WTC11 (cell line): ENCODE measurements around the gene MYG1. TPM values are rescaled to one million over a fixed set of nuclear protein-coding genes. Genes with fewer than 3 reads are reported as not detected.

Source experiments
- ATAC-seq: fragments of 200-7000 bp; cut with Tn5 transposase; 2 replicates; pipeline ENCODE4 v1.10.0; 2021; ENCODE audit warnings: mild to moderate bottlenecking, moderate library complexity
- CTCF ChIA-PET: fragments of 300-600 bp; sonication (Branson Sonifier 250); formaldehyde crosslinking; loops from one replicate; lab custom pipeline; 2021; ENCODE audit warnings: antibody characterized with exemption; lab: Charles Lee
- POLR2A ChIA-PET: fragments of 350-600 bp; sonication (Branson Sonifier 250); formaldehyde crosslinking; loops from one replicate; lab custom pipeline; 2021; ENCODE audit warnings: antibody characterized with exemption; lab: Charles Lee
- DNase-seq: peaks from one replicate; pipeline ENCODE4 v3.0.0; 2021; ENCODE audit warnings: low spot score
- H3K27ac Mint-ChIP-seq: 2 replicates; pipeline ENCODE4 v1.8.0; 2021; ENCODE audit warnings: mixed read lengths
- H3K27me3 Mint-ChIP-seq: 2 replicates; pipeline ENCODE4 v1.8.0; 2021; ENCODE audit warnings: low read depth, mild to moderate bottlenecking, moderate library complexity, mixed read lengths
- H3K36me3 Mint-ChIP-seq: 2 replicates; pipeline ENCODE4 v1.8.0; 2021; ENCODE audit warnings: mixed read lengths
- H3K4me1 Mint-ChIP-seq: 2 replicates; pipeline ENCODE4 v1.8.0; 2022; ENCODE audit warnings: mixed read lengths
- H3K4me3 Mint-ChIP-seq: 2 replicates; pipeline ENCODE4 v1.8.0; 2021; ENCODE audit warnings: mild to moderate bottlenecking, moderate library complexity, mixed read lengths
- H3K9me3 Mint-ChIP-seq: 2 replicates; pipeline ENCODE4 v1.8.0; 2021; ENCODE audit warnings: mixed read lengths
- CREB1 ChIP-seq: sonication (generic); formaldehyde crosslinking; IDR thresholded peaks from 2 replicates; pipeline ENCODE4 v1.8.0; 2023; ENCODE audit warnings: mild to moderate bottlenecking, missing genetic modification reagents
- IRF2 ChIP-seq: sonication (generic); formaldehyde crosslinking; IDR thresholded peaks from 2 replicates; pipeline ENCODE4 v1.8.0; 2022; ENCODE audit warnings: low read depth, missing genetic modification reagents, borderline replicate concordance
- JUN ChIP-seq: sonication (generic); formaldehyde crosslinking; IDR thresholded peaks from 2 replicates; pipeline ENCODE4 v1.8.0; 2023; ENCODE audit warnings: mild to moderate bottlenecking, missing genetic modification reagents
- KAT7 ChIP-seq: sonication (generic); formaldehyde crosslinking; IDR thresholded peaks from 2 replicates; pipeline ENCODE4 v1.8.1; 2023; ENCODE audit warnings: missing genetic modification reagents, mild to moderate bottlenecking, borderline replicate concordance
- MYBL2 ChIP-seq: sonication (generic); formaldehyde crosslinking; IDR thresholded peaks from 2 replicates; pipeline ENCODE4 v1.8.1; 2023; ENCODE audit warnings: mild to moderate bottlenecking, moderate library complexity, missing genetic modification reagents
- NFYB ChIP-seq: sonication (generic); formaldehyde crosslinking; conservative IDR thresholded peaks from 2 replicates; pipeline ENCODE4 v1.8.0; 2022; ENCODE audit warnings: low read depth, missing genetic modification reagents
- NR1H2 ChIP-seq: sonication (generic); formaldehyde crosslinking; IDR thresholded peaks from 2 replicates; pipeline ENCODE4 v1.9.0; 2021; ENCODE audit warnings: mild to moderate bottlenecking, moderate library complexity, missing genetic modification reagents
- NR3C1 ChIP-seq: sonication (generic); formaldehyde crosslinking; conservative IDR thresholded peaks from 2 replicates; pipeline ENCODE4 v1.8.1; 2023; ENCODE audit warnings: low read depth, mild to moderate bottlenecking, missing genetic modification reagents
- OVOL2 ChIP-seq: fragments of 250-450 bp; sonication (Bioruptor Pico); IDR thresholded peaks from 2 replicates; pipeline ENCODE4 v1.9.0; 2021; ENCODE audit warnings: mild to moderate bottlenecking, borderline replicate concordance
- PRDM15 ChIP-seq: sonication (generic); formaldehyde crosslinking; IDR thresholded peaks from 2 replicates; pipeline ENCODE4 v1.8.0; 2022; ENCODE audit warnings: missing genetic modification reagents
- PRRX2 ChIP-seq: fragments of 250-450 bp; sonication (Bioruptor Pico); IDR thresholded peaks from 2 replicates; pipeline ENCODE4 v1.8.0; 2021; ENCODE audit warnings: mild to moderate bottlenecking
- SP1 ChIP-seq: sonication (generic); formaldehyde crosslinking; conservative IDR thresholded peaks from 2 replicates; pipeline ENCODE4 v1.8.1; 2022; ENCODE audit warnings: missing genetic modification reagents
- TCF7 ChIP-seq: sonication (generic); formaldehyde crosslinking; IDR thresholded peaks from 2 replicates; pipeline ENCODE4 v1.8.0; 2022; ENCODE audit warnings: mild to moderate bottlenecking, low read depth, missing genetic modification reagents, moderate library complexity
- TEAD1 ChIP-seq: sonication (generic); formaldehyde crosslinking; IDR thresholded peaks from 2 replicates; pipeline ENCODE4 v1.8.0; 2022; ENCODE audit warnings: mild to moderate bottlenecking, missing genetic modification reagents
- ZBTB43 ChIP-seq: sonication (generic); formaldehyde crosslinking; IDR thresholded peaks from 2 replicates; pipeline ENCODE4 v1.8.1; 2023; ENCODE audit warnings: mild to moderate bottlenecking, missing genetic modification reagents
- ZNF121 ChIP-seq: sonication (generic); formaldehyde crosslinking; IDR thresholded peaks from 2 replicates; pipeline ENCODE4 v1.8.0; 2023; ENCODE audit warnings: missing genetic modification reagents
- ZNF281 ChIP-seq: sonication (generic); formaldehyde crosslinking; IDR thresholded peaks from 2 replicates; pipeline ENCODE4 v1.8.0; 2023; ENCODE audit warnings: mild to moderate bottlenecking, missing genetic modification reagents
- ZNF416 ChIP-seq: fragments of 250-450 bp; sonication (Bioruptor Pico); IDR thresholded peaks from 2 replicates; pipeline ENCODE4 v1.9.0; 2021; ENCODE audit warnings: mild to moderate bottlenecking, inconsistent platforms
- ZNF423 ChIP-seq: fragments of 250-450 bp; sonication (Bioruptor Pico); IDR thresholded peaks from 2 replicates; pipeline ENCODE4 v2.1.2; 2022; ENCODE audit warnings: mild to moderate bottlenecking, moderate library complexity
- ZSCAN18 ChIP-seq: fragments of 250-450 bp; sonication (Bioruptor Pico); IDR thresholded peaks from 2 replicates; pipeline ENCODE4 v2.1.2; 2022; ENCODE audit warnings: mild to moderate bottlenecking, moderate library complexity
- total RNA-seq: library from RNA; stranded (reverse); gene quantifications from 3 replicates; pipeline ENCODE4 v1.2.3, GENCODE V29; 2021

Gene MYG1
- total RNA-seq, 1 experiment from 2014 or later, result 93.1 TPM

GRCh38 chr12:53299101-53299453 is 418 bp upstream of the MYG1 start (continued):
- TF ChIP-seq NR1H2 (CRISPR knock-in tag) (no peak), ZNF423 (CRISPR knock-in tag) (no peak), TCF7 (CRISPR knock-in tag) (no peak), KAT7 (no peak), ZNF281 (no peak)

GRCh38 chr12:53300187-53300586 is 692 bp downstream of the MYG1 start:
- no peak for DNase-seq
- Mint-ChIP-seq H3K4me3 (peak overlapping the region; percentile 87), H3K27ac (peak overlapping the region; percentile 82), H3K9me3 (no peaks in the 10 kb centered on the region), H3K36me3 (peaks cover 34% of the 10 kb centered on the region), H3K27me3 (no peaks in the 10 kb centered on the region), H3K4me1 (peaks cover 25% of the 10 kb centered on the region)
- ChIA-PET CTCF (interaction anchor here (0.7 to 3.6 kb wide), 12 partner anchors 22 to 235 kb away, joined by 3 to 66 read pairs (median 6); partner anchors contain the start of gene AAAS), POLR2A (interaction anchor here (0.7 to 2.5 kb wide), 3 partner anchors 21 to 201 kb away, joined by 3 to 8 read pairs (median 4); partner anchors contain the start of genes AAAS, ESPL1 and TARBP2)
- no peak for ATAC-seq
- TF ChIP-seq NR3C1, result 0 out of 2 replicates have a peak, but pooled peaks have one; percentile 3
- TF ChIP-seq ZNF416, result no peak
- no peak for TF ChIP-seq PRDM15

GRCh38 chr12:53302903-53303302 is 3.4 kb downstream of the MYG1 start:
- Mint-ChIP-seq H3K9me3 (no peaks in the 10 kb centered on the region), H3K36me3 (peaks cover 47% of the 10 kb centered on the region), H3K4me1 (peaks cover 18% of the 10 kb centered on the region), H3K27ac (no peak overlapping the region)
- no peak for ATAC-seq
- CTCF ChIA-PET, result interaction anchor here (1.0 to 2.1 kb wide), 4 partner anchors 18 to 91 kb away, joined by 3 to 16 read pairs (median 3); partner anchors contain the start of gene AAAS
- POLR2A ChIA-PET, result interaction anchor here (0.5 kb wide), 1 partner anchor 1970 kb away, joined by 3 read pairs; no protein-coding TSS in a partner anchor
- TF ChIP-seq ZNF121 (CRISPR knock-in tag), result no peak
- TF ChIP-seq ZSCAN18 (CRISPR knock-in tag), result no peak
- no peak for TF ChIP-seq PRRX2 (CRISPR knock-in tag)
- TF ChIP-seq NFYB (CRISPR knock-in tag), result no peak
- no peak for TF ChIP-seq ZBTB43 (CRISPR knock-in tag)
- TF ChIP-seq TCF7 (CRISPR knock-in tag), result no peak
- TF ChIP-seq SP1, result no peak
- no peak for TF ChIP-seq IRF2
- TF ChIP-seq TEAD1 (CRISPR knock-in tag), result no peak
- no peak for TF ChIP-seq CREB1
- TF ChIP-seq MYBL2 (CRISPR knock-in tag), result no peak
- no peak for TF ChIP-seq JUN
- no peak for TF ChIP-seq KAT7
- no peak for TF ChIP-seq OVOL2 (CRISPR knock-in tag)
- TF ChIP-seq, all 79 proteins: peak for 0
- no peak overlapping the region; the same call in 1 of the 2 replicates for H3K4me3 Mint-ChIP-seq
- H3K27me3 Mint-ChIP-seq, result no peaks in the 10 kb centered on the region
- no peak for DNase-seq
